ENCODE data around the gene CDC45.
"Not testable (repeated sequence)": the region's sequence is repeated elsewhere in the genome, so short reads cannot be mapped to it uniquely, and the experiment has no call there.

CDC45 gene, protein sequence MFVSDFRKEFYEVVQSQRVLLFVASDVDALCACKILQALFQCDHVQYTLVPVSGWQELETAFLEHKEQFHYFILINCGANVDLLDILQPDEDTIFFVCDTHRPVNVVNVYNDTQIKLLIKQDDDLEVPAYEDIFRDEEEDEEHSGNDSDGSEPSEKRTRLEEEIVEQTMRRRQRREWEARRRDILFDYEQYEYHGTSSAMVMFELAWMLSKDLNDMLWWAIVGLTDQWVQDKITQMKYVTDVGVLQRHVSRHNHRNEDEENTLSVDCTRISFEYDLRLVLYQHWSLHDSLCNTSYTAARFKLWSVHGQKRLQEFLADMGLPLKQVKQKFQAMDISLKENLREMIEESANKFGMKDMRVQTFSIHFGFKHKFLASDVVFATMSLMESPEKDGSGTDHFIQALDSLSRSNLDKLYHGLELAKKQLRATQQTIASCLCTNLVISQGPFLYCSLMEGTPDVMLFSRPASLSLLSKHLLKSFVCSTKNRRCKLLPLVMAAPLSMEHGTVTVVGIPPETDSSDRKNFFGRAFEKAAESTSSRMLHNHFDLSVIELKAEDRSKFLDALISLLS

GRCh38 chr22:19479355-19480172 is at the start of gene CDC45:
Gene CDC45 (plus strand): TSS chr22:19479920. CDS start chr22:19479969, 49 bp downstream.
- DNase-seq (ENCODE audit: low read depth in 1 of 2, low spot score in 1 of 2): peak; percentile 82 to 94

GRCh38 chr22:19429950-19430889 is 49.5 kb upstream of the CDC45 start:
- no peak for DNase-seq (ENCODE audit: low read depth in 1 of 2, low spot score in 1 of 2)

GRCh38 chr22:19430890-19431541 is 48.7 kb upstream of the CDC45 start:
- DNase-seq (ENCODE audit: low read depth in 1 of 2, low spot score in 1 of 2): no peak

DNA sequence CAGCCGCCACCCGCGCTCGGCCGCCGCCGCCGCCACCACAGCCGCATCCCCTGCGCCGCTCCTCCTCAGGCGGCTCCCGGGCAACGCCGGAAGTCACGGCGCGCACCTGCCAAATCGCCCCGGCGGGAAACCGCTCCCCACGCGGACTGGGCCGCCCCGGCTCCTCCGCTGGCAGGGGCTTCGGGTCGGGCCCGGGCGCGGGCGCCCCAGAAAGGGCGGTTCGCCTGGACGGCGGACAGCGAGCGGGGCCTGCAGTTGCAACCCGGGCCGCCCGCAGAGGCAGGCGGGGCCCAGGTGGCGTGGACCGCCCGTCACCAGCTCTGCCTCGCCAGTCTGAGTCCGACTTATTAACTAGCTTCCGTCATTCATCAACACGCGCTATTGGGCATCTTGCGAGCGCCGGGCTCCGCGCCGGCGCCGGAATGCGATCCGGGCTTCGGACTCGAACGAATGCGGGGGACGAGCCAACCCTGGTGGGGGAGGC is 48.0 kb upstream of the CDC45 start, which contains the start of gene HIRA:
TSS of gene HIRA (minus strand) at position 85 of the 484 bp plus-strand sequence. CDS start 257 bp downstream, outside the sequence.
- DNase-seq (ENCODE audit: low read depth in 1 of 2, low spot score in 1 of 2): peak; percentile 81 to 89

- peak; percentile 77 to 87 for DNase-seq (ENCODE audit: low read depth in 1 of 2, low spot score in 1 of 2)
Observed at GRCh38 chr22:19432133-19432851, 47.4 kb upstream of the CDC45 start, which contains the start of gene MRPL40. Gene MRPL40 (plus strand): TSS chr22:19432545. CDS start chr22:19432555, 10 bp downstream.

DNA sequence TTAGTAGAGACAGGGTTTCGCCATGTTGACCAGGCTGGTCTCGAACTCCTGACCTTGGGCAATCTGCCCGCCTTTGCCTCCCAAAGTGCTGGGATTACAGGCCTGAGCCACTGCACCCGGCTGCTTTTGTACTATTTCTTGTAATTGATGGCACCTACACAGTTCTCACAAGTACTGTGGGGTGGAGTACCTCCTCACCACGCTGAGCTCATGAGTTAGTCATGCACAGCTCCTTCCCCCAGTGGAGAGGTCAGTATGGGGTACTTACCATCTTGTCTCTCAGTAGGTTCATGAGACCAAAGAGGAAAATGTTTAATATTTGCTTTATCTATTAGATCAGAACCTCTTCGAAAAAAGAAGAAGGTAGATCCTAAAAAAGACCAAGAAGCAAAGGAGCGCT is 45.3 kb upstream of the CDC45 start:
- no peak for DNase-seq (ENCODE audit: low read depth in 1 of 2, low spot score in 1 of 2)

GRCh38 chr22:19434829-19435580 is 44.7 kb upstream of the CDC45 start:
- no peak for DNase-seq (ENCODE audit: low read depth in 1 of 2, low spot score in 1 of 2)

- DNase-seq (ENCODE audit: low read depth in 1 of 2, low spot score in 1 of 2): not testable (repeated sequence)
Observed at GRCh38 chr22:19436444-19437161, 43.1 kb upstream of the CDC45 start.

DNA sequence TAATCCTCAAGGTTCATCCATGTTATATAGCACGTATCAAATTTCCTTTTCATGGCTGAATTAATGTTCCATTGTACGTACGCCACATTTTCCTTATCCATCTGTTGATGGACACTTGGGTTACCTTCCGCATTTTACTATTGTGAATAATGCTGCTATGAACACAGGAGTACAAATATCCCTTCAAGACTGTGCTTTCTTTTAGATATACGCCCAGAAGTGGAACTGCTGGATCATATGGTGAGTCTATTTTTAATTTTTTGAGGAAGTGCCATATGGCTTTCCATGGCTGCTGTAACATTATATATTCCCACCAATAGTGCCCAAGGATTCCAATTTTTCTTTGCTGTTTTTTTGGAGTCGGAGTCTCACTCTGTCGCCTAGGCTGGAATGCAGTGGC is 41.4 kb upstream of the CDC45 start:
- DNase-seq (ENCODE audit: low read depth in 1 of 2, low spot score in 1 of 2): no peak

GRCh38 chr22:19440411-19441195 is 39.1 kb upstream of the CDC45 start:
- no peak for DNase-seq (ENCODE audit: low read depth in 1 of 2, low spot score in 1 of 2)

DNA sequence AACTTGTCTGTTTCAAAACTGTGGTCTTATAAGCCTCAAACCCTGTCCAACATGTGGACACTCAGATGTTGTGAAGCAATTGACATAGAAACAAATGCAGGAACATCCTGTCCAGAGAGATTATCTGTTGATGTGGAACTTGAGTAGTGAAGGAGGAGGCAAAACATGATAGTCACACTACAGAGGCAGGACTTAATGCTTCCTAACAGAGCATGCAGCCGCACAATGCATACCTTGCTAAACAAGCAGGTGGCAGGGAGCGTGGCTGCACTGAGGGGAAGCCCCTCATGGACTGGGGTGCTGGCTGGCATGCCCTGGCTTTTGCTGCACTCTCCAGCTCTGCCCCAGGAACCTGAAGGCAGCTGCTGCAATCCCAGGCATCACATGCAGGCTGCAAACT is 37.6 kb upstream of the CDC45 start:
- no peak for DNase-seq (ENCODE audit: low read depth in 1 of 2, low spot score in 1 of 2)

GRCh38 chr22:19443544-19444211 is 36.0 kb upstream of the CDC45 start:
- no peak for DNase-seq (ENCODE audit: low read depth in 1 of 2, low spot score in 1 of 2)

- DNase-seq (ENCODE audit: low read depth in 1 of 2, low spot score in 1 of 2): not testable (repeated sequence)
Observed at GRCh38 chr22:19445279-19445982, 34.3 kb upstream of the CDC45 start.

DNA sequence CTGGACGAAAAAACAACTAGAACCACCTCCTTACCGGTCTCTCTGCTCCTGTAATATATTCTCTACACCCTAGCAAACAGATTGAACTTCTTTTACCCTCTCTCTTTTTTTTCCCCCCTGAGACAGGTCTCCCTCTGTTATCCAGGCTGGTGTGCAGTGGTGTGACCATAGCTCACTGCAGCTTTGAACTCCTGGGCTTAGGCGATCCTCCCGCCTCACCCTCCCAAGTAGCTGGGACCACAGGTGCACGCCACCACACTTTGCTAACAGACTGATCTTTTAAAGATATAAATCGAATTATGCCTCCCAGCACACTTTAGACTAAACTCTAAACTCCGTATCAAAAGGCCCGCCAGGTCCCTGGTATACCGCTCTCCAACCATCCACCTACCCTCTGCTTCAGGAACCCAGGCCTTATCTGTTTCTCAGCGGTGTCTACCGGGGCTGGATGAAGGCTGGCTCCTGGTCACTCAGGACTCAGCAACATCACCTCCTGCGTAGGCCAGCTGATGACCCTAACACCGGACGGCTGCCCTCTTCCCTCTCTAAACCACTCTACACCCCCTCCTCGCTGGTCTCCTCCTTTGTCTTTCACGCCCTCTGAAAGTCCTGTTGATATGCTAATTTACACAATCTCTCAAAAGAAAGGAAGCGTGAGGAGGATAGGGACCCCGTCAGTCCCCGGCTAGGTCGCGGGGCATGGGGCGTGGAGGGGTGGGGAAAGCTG is 33.0 kb upstream of the CDC45 start:
- DNase-seq (ENCODE audit: low read depth in 1 of 2, low spot score in 1 of 2): no peak
